Panc1 (cell line): ENCODE data around the gene DDX25. TPM values are rescaled to one million over a fixed set of nuclear protein-coding genes. Genes with fewer than 3 reads are reported as not detected.

Experiments
- ATAC-seq: fragments of 200-7000 bp; cut with Tn5 transposase; 2 replicates; pipeline ENCODE4 v1.9.1; 2020; ENCODE audit warnings: mild to moderate bottlenecking, moderate library complexity
- BruUV-seq: library from RNA; stranded (reverse); fragments of 400-500 nt; replicated peaks from 2 replicates; lab custom pipeline; 2021; lab: Mats Ljungman, UMichigan
- CTCF ChIA-PET: fragments of 300-600 bp; sonication (Branson Sonifier 250); formaldehyde crosslinking; loops from one replicate; lab custom pipeline; 2022; ENCODE audit warnings: antibody characterized with exemption; lab: Charles Lee
- POLR2A ChIA-PET: fragments of 300-600 bp; sonication (Branson Sonifier 250); formaldehyde crosslinking; loops from one replicate; lab custom pipeline; 2022; ENCODE audit warnings: antibody characterized with exemption; lab: Charles Lee
- DNase-seq: peaks from one replicate; pipeline ENCODE4 v3.0.0-alpha.2; 2010; ENCODE audit warnings: low read depth, low spot score
- H3K27ac ChIP-seq: 2 replicates; pipeline ENCODE4 v1.5.1; 2011; ENCODE audit warnings: mild to moderate bottlenecking, low read length, inconsistent platforms
- H3K27me3 ChIP-seq: fragments of 200-500 bp; sonication (Bioruptor generic); 2 replicates; pipeline ENCODE4 v1.6.0; 2014; ENCODE audit warnings: low read length, inconsistent platforms; ENCODE audit not compliant: control insufficient read depth, insufficient read depth
- H3K36me3 ChIP-seq: fragments of 200-500 bp; sonication (Bioruptor generic); 2 replicates; pipeline ENCODE4 v1.5.1; 2014; ENCODE audit warnings: inconsistent platforms, mild to moderate bottlenecking, low read length, moderate library complexity; ENCODE audit not compliant: control insufficient read depth, insufficient read depth
- H3K4me1 ChIP-seq: 2 replicates; pipeline ENCODE4 v1.5.1; 2011; ENCODE audit warnings: inconsistent platforms, mild to moderate bottlenecking, low read length, moderate library complexity; ENCODE audit not compliant: control insufficient read depth, insufficient read depth
- H3K4me3 ChIP-seq, 2 experiments: 2 replicates each; pipeline ENCODE4 v1.5.1; 2011 to 2012; ENCODE audit warnings: low read depth in 2 of 2, low read length in 2 of 2, mild to moderate bottlenecking in 2 of 2, inconsistent platforms in 1 of 2, moderate library complexity in 1 of 2
- H3K9me3 ChIP-seq: fragments of 200-500 bp; sonication (Bioruptor generic); 2 replicates; pipeline ENCODE4 v1.5.1; 2014; ENCODE audit warnings: low read depth, mild to moderate bottlenecking, inconsistent platforms, low read length, moderate library complexity; ENCODE audit not compliant: control insufficient read depth, insufficient read depth
- CTCF ChIP-seq: fragments of 450-650 bp; IDR thresholded peaks from 2 replicates; pipeline ENCODE4 v1.5.1; 2017; ENCODE audit warnings: mild to moderate bottlenecking
- POLR2AphosphoS5 ChIP-seq: IDR thresholded peaks from 2 replicates; pipeline ENCODE4 v1.6.1; 2012; ENCODE audit warnings: mild to moderate bottlenecking, low read depth, low read length, moderate library complexity
- REST ChIP-seq, 2 experiments: IDR thresholded peaks; 2 replicates each; pipeline ENCODE4 v1.6.1; 2011 to 2012; ENCODE audit warnings: low read depth in 2 of 2, control low read depth in 1 of 2, low read length in 1 of 2, mild to moderate bottlenecking in 1 of 2, moderate library complexity in 1 of 2; ENCODE audit not compliant: insufficient read depth in 1 of 2
- SIN3A ChIP-seq: IDR thresholded peaks from 2 replicates; pipeline ENCODE4 v1.6.1; 2012; ENCODE audit warnings: low read depth, mild to moderate bottlenecking, low read length, moderate library complexity, borderline replicate concordance; ENCODE audit not compliant: insufficient read depth
- TCF7L2 ChIP-seq: IDR thresholded peaks from 2 replicates; pipeline ENCODE4 v1.6.1; 2011; ENCODE audit warnings: mild to moderate bottlenecking, low read depth, low read length, inconsistent platforms
- in situ Hi-C: cut with HindIII; loops from 2 replicates; pipeline ENCODE4 v1.10.0; 2016; ENCODE audit warnings: low sequenced_read_pairs, low pct_unique_long_range_greater_than_20kb
- intact Hi-C: fragments of 100-400 bp; cut with micrococcal nuclease; formaldehyde crosslinking; loops from one replicate; pipeline ENCODE4 v1.10.0; 2022; ENCODE audit not compliant: unreplicated experiment
- total RNA-seq: library from RNA; stranded (reverse); gene quantifications from one replicate; pipeline ENCODE4 v1.2.1, GENCODE V29; 2021; ENCODE audit not compliant: unreplicated experiment

Gene DDX25
- total RNA-seq, 1 experiment from 2014 or later, result 0.15 TPM

- in situ Hi-C loops (loop anchor here (25.0 kb wide), 1 partner anchor 267 kb away; the partner anchor contains the start of genes FAM118B and RPUSD4), intact Hi-C loops (no loop called here)
- ATAC-seq, result no peak
- Histone ChIP-seq H3K4me1 (no peaks in the 10 kb centered on the region), H3K9me3 (no peaks in the 10 kb centered on the region), H3K27ac (no peak overlapping the region), H3K36me3 (no peaks in the 10 kb centered on the region), H3K27me3 (no peaks in the 10 kb centered on the region), H3K4me3 (no peak overlapping the region)
- TF ChIP-seq CTCF, result no peak
- no peak for TF ChIP-seq POLR2AphosphoS5
- DNase-seq, result no peak
- ChIA-PET CTCF (no interaction called here), POLR2A (no interaction called here)
- no TSS peak for BruUV-seq
Measured at GRCh38 chr11:125945011-125945796, 40.9 kb downstream of the DDX25 start.

GRCh38 chr11:125945797-125946520, 41.7 kb downstream of the DDX25 start, which contains the start of gene VSIG10L2:
TSS of gene VSIG10L2 (plus strand) at chr11:125946044. CDS start at chr11:125946056, 12 bp downstream.
- intact Hi-C loops (no loop called here), in situ Hi-C loops (loop anchor here (25.0 kb wide), 1 partner anchor 266 kb away; the partner anchor contains the start of genes FAM118B and RPUSD4)
- Histone ChIP-seq H3K27ac (no peak within 1 kb of the TSS), H3K4me3 (no peak within 1 kb of the TSS), H3K9me3 (no peaks in the 10 kb centered on the region), H3K4me1 (no peaks in the 10 kb centered on the region), H3K27me3 (no peaks in the 10 kb centered on the region), H3K36me3 (no peaks in the 10 kb centered on the region)
- BruUV-seq, result no TSS peak
- ChIA-PET CTCF (no interaction called here), POLR2A (interaction anchor here (0.7 kb wide), 1 partner anchor 56 kb away, joined by 7 read pairs; no protein-coding TSS in a partner anchor)
- no peak for ATAC-seq
- no peak for DNase-seq
- TF ChIP-seq REST (IDR thresholded peaks at IDR 0.05; ENCODE audit: insufficient read depth in 1 of 2, low read depth in 2 of 2, low read length in 1 of 2) (no peak), CTCF (no peak), TCF7L2 (no peak), SIN3A (no peak), POLR2AphosphoS5 (no peak)
